Measurements from ENCODE around the gene ZNF10. TPM values are rescaled to one million over a fixed set of nuclear protein-coding genes. Genes with fewer than 3 reads are reported as not detected.
A peak's percentile ranks its signal among the peaks of the same experiment; 100 is the strongest.

The ZNF10 gene
- total RNA-seq = 10 to 100 TPM in 4 of 9 donors, 1 to 10 TPM in 5; 3.5 to 25.2 (median 8.8) TPM
- 10 to 100 TPM; 10.7 to 18.6 (median 13.0) TPM for polyA plus RNA-seq
- long read RNA-seq, donor 1, partial matches to known transcripts = 0 of 1 reads
- long read RNA-seq, donor 1, other reads (novel, unspliced or antisense) = 0 of 1 reads
- long read RNA-seq, donor 2, full-length matches to known transcripts = 2 of 2 reads
- long read RNA-seq, donor 2, partial matches to known transcripts = 0 of 2 reads
- long read RNA-seq, donor 2, other reads (novel, unspliced or antisense) = 0 of 2 reads
- long read RNA-seq, donor 3 = 0 reads
- long read RNA-seq, donor 4, partial matches to known transcripts = 0 of 3 reads
- long read RNA-seq, donor 4, other reads (novel, unspliced or antisense) = 2 of 3 reads
- long read RNA-seq, donor 5, partial matches to known transcripts = 1 of 8 reads
- long read RNA-seq, donor 5, other reads (novel, unspliced or antisense) = 6 of 8 reads
- long read RNA-seq, donor 6, partial matches to known transcripts = 0 of 5 reads
- long read RNA-seq, donor 6, other reads (novel, unspliced or antisense) = 5 of 5 reads
- long read RNA-seq, donor 7 = 0 reads
- long read RNA-seq, donor 8, partial matches to known transcripts = 0 of 1 reads
- long read RNA-seq, donor 8, other reads (novel, unspliced or antisense) = 0 of 1 reads
- long read RNA-seq, donor 9 = 0 reads
- long read RNA-seq, donor 10 = 0 reads

- Histone ChIP-seq H3K27me3 (no peaks in the 10 kb centered on the region), H3K4me3 (peak within 1 kb of the TSS; percentile 10 to 82 (median 77)), H3K27ac (peak within 1 kb of the TSS; percentile 75 to 97 (median 91)), H3K4me1 (replicated peaks in 1 of 2) (peaks cover 8 to 12% of the 10 kb centered on the region in 2 donors), H3K9me3 (replicated peaks in 1 of 3) (peaks cover 0 to 41% (median 4%) of the 10 kb centered on the region in 3 donors), H3K36me3 (replicated peaks in 1 of 2) (no peaks in the 10 kb centered on the region)
- peak; percentile 96 to 99 (median 97) for DNase-seq
- intact Hi-C loops (cut with DNase I) = no loop called here
- TF ChIP-seq, protein P1, sequence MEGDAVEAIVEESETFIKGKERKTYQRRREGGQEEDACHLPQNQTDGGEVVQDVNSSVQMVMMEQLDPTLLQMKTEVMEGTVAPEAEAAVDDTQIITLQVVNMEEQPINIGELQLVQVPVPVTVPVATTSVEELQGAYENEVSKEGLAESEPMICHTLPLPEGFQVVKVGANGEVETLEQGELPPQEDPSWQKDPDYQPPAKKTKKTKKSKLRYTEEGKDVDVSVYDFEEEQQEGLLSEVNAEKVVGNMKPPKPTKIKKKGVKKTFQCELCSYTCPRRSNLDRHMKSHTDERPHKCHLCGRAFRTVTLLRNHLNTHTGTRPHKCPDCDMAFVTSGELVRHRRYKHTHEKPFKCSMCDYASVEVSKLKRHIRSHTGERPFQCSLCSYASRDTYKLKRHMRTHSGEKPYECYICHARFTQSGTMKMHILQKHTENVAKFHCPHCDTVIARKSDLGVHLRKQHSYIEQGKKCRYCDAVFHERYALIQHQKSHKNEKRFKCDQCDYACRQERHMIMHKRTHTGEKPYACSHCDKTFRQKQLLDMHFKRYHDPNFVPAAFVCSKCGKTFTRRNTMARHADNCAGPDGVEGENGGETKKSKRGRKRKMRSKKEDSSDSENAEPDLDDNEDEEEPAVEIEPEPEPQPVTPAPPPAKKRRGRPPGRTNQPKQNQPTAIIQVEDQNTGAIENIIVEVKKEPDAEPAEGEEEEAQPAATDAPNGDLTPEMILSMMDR (IDR thresholded peaks at IDR 0.05) = no peak
- peak; percentile 90 to 92 for TF ChIP-seq POLR2A (IDR thresholded peaks at IDR 0.05)
- WGBS, 4 donors = 0 to 2% (median 1%) methylated on average over 5 to 87 of the region's 87 CpGs
These were observed at the start of gene ZNF10, which contains the start of gene ZNF891 for GRCh38 chr12:133130038-133130807. Gene ZNF10, plus strand, starts transcription at chr12:133130627. Its CDS starts 13,866 bp downstream, at chr12:133144493. Gene ZNF891, minus strand, starts transcription at chr12:133130274. Its CDS starts 8,356 bp downstream, at chr12:133121918.

DNA sequence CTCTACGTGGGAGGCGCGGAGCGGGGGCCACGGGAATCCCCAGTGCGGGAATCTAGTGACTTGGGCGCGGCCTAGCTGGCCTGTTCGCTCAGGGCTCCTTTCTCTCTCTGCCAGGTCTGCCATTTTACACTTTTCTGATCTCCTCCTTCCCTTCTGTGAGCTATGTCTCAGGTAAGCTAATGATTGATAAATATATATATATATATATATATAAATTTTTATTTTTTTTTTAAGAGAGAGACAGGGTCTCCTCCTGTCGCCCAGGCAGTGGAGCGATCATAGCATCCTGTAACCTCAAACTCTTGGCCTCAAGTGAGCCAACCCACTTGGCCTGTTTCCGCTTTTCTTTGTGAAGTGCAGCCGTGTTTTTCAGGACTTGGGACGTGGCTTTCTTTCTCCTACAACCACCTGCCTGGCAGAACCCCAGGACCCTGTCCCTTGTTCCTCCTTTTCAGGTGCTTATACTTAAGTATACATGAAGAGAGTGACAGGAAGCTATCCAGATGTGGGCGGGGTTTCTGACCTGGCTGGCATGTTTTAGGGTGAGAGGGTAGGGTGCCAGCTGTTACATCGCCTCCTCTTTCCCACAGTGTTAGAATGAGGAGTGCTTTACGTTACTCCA, 49.2 kb upstream of the ZNF10 start:
- H3K9me3 ChIP-seq (replicated peaks in 1 of 3) = peaks cover 0 to 58% (median 5%) of the 10 kb centered on the region in 3 donors
- TF ChIP-seq POLR2A (IDR thresholded peaks at IDR 0.05) = no peak
- TF ChIP-seq, protein P1 (IDR thresholded peaks at IDR 0.05) = no peak
- intact Hi-C loops (cut with DNase I) = no loop called here
- H3K36me3 ChIP-seq (replicated peaks in 1 of 2) = peaks cover 0 to 33% of the 10 kb centered on the region in 2 donors
- peaks cover 6 to 13% of the 10 kb centered on the region in 2 donors for H3K4me1 ChIP-seq (replicated peaks in 1 of 2)
- peak overlapping the region; percentile 81 to 97 (median 90) for H3K4me3 ChIP-seq
- H3K27ac ChIP-seq = peak overlapping the region; percentile 90 to 100 (median 98)
- WGBS, 4 donors = 23 to 28% (median 26%) methylated on average over 16 to 17 of the region's 17 CpGs
- H3K27me3 ChIP-seq = no peaks in the 10 kb centered on the region
- DNase-seq = peak; percentile 5 to 58 (median 25)

- TF ChIP-seq, protein P1 (IDR thresholded peaks at IDR 0.05) = no peak
- TF ChIP-seq POLR2A (IDR thresholded peaks at IDR 0.05) = no peak
- Histone ChIP-seq H3K27me3 (no peaks in the 10 kb centered on the region), H3K9me3 (replicated peaks in 1 of 3) (peaks cover 0 to 53% (median 15%) of the 10 kb centered on the region in 3 donors), H3K4me3 (no peak overlapping the region), H3K4me1 (replicated peaks in 1 of 2) (peaks cover 6 to 13% of the 10 kb centered on the region in 2 donors), H3K36me3 (replicated peaks in 1 of 2) (peaks cover 0 to 38% of the 10 kb centered on the region in 2 donors), H3K27ac (no peak overlapping the region)
- intact Hi-C loops (cut with DNase I) = no loop called here
- 96 to 100% (median 99%) methylated on average over 6 of the region's 6 CpGs for WGBS, 4 donors
- DNase-seq = no peak
These were observed 47.1 kb upstream of the ZNF10 start for GRCh38 chr12:133083345-133083744.
